Neuron (in vitro differentiated cells): Measurements from ENCODE around the gene ST3GAL2.
"Not testable (repeated sequence)": the region's sequence is repeated elsewhere in the genome, so short reads cannot be mapped to it uniquely, and the experiment has no call there.

Experiments
- H2AFZ ChIP-seq: one replicate; pipeline ENCODE4 v1.6.1; 2013; ENCODE audit warnings: low read depth, mild to moderate bottlenecking, inconsistent platforms, low read length, moderate library complexity
- H3K27me3 ChIP-seq: one replicate; pipeline ENCODE4 v1.6.1; 2013; ENCODE audit warnings: low read length; ENCODE audit not compliant: insufficient read depth
- H3K36me3 ChIP-seq: one replicate; pipeline ENCODE4 v1.6.1; 2013; ENCODE audit warnings: low read length; ENCODE audit not compliant: insufficient read depth
- H3K4me1 ChIP-seq: one replicate; pipeline ENCODE4 v1.6.1; 2013; ENCODE audit warnings: low read length; ENCODE audit not compliant: insufficient read depth
- H3K4me3 ChIP-seq: 2 replicates; pipeline ENCODE4 v1.5.1; 2013; ENCODE audit warnings: mild to moderate bottlenecking, low read length, moderate library complexity
- H3K9me3 ChIP-seq: one replicate; pipeline ENCODE4 v1.6.1; 2013; ENCODE audit warnings: low read length

ST3GAL2 gene

GRCh38 chr16:70428178-70428998 is 10.5 kb downstream of the ST3GAL2 start:
- Histone ChIP-seq H3K4me3 (peak overlapping the region; percentile 38), H2AFZ (peak overlapping the region; percentile 21), H3K4me1 (peaks cover 32% of the 10 kb centered on the region), H3K36me3 (peaks cover 5% of the 10 kb centered on the region), H3K9me3 (no peaks in the 10 kb centered on the region), H3K27me3 (no peaks in the 10 kb centered on the region)

DNA sequence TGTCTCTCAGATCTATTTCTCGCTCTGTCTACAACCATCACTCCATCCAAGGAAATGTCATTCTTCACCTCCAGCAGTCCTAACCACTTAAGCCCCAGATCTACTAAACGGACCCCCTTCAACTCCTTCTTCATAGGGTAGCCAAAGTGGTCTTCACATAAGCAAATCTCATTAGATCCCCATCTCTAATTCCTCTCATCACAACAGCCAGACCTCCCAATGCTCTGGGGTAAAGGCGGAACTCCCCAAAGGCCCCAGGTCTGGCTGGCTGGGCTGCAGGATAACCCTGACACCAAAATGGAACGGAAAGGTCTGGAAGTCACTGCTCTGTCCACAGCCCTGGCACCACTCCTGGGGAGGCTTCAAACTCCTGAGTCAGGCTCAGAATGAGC is 11.1 kb downstream of the ST3GAL2 start:
- Histone ChIP-seq H3K4me1 (peaks cover 30% of the 10 kb centered on the region), H3K36me3 (peaks cover 5% of the 10 kb centered on the region), H3K27me3 (no peaks in the 10 kb centered on the region), H3K4me3 (peak overlapping the region; percentile 38), H3K9me3 (no peaks in the 10 kb centered on the region), H2AFZ (peak overlapping the region; percentile 21)

DNA sequence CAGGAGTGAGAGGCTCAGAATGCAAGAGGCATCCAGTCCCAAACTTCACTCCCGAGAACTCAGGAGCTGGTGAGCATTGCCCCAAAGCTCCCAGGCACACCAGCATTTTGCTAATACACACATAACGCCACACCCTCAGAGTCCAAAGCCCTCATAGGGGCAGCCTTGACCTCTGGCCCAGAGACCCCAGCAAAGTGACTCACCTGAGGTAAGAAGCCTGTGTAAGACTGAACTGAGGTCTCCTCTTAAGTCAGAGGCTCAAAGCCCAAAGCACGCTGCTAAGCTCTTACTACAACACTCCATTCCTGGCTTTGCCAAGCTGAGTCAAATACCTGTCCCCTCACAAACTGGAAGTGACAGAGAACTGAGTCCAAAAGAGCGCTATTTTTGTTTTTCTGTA is 16.4 kb downstream of the ST3GAL2 start:
- Histone ChIP-seq H3K27me3 (no peaks in the 10 kb centered on the region), H3K4me3 (no peak overlapping the region), H3K9me3 (no peaks in the 10 kb centered on the region), H2AFZ (no peak overlapping the region), H3K36me3 (peaks cover 5% of the 10 kb centered on the region), H3K4me1 (peaks cover 10% of the 10 kb centered on the region)

DNA sequence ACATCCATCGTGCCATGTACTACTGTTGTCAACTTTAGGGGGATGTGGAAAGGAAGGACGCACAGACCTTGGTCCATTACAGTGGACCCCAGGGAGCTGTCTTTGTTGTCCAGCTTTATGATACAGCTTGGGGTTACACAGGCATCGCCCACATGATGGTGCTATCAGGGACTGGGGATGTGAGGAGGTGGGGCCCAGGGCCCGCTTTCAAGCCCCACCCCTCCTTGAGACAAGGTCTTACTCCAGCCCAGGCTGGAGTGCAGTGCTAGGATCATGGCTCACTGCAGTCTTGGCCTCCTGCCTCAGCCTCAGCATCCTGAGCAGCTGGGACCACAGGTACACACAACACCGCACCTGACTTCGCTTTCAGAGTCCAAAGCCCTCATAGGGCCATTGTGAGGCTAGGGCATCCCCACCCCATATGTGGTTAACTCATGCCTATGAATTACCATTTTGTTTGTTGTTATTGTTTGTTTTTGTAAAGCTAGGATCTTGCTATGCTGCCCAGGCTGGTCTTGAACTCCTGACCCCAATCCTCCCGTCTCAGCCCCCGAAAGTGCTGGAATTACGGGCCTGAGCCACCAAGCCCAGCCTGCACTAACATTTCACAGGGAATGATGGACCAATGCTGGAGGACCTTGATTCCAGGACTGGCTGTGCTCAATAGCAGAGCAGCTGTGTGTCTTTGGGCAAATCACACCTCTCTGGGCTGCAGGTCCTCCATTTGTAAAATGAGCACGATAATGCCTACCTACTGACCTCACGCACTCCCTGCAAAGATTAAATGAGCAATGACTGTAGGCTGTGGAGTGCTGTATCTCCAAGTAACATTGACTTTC is 17.2 kb downstream of the ST3GAL2 start:
- H3K9me3 ChIP-seq: no peaks in the 10 kb centered on the region
- no peaks in the 10 kb centered on the region for H3K27me3 ChIP-seq
- peaks cover 5% of the 10 kb centered on the region for H3K36me3 ChIP-seq
- no peak overlapping the region for H2AFZ ChIP-seq
- H3K4me3 ChIP-seq: no peak overlapping the region
- H3K4me1 ChIP-seq: peaks cover 10% of the 10 kb centered on the region

- H3K27me3 ChIP-seq: no peaks in the 10 kb centered on the region
- no peak overlapping the region for H2AFZ ChIP-seq
- no peak overlapping the region for H3K4me3 ChIP-seq
- peaks cover 10% of the 10 kb centered on the region for H3K4me1 ChIP-seq
- peaks cover 5% of the 10 kb centered on the region for H3K36me3 ChIP-seq
- no peaks in the 10 kb centered on the region for H3K9me3 ChIP-seq
These were observed 17.9 kb downstream of the ST3GAL2 start for GRCh38 chr16:70421014-70421413.

- H2AFZ ChIP-seq: no peak overlapping the region
- H3K4me1 ChIP-seq: peaks cover 10% of the 10 kb centered on the region
- no peak overlapping the region for H3K4me3 ChIP-seq
- no peaks in the 10 kb centered on the region for H3K27me3 ChIP-seq
- H3K36me3 ChIP-seq: peaks cover 2% of the 10 kb centered on the region
- H3K9me3 ChIP-seq: no peaks in the 10 kb centered on the region
These were observed 19.2 kb downstream of the ST3GAL2 start for GRCh38 chr16:70419384-70420327.

- Histone ChIP-seq H2AFZ (no peak overlapping the region), H3K9me3 (no peaks in the 10 kb centered on the region), H3K4me1 (peaks cover 10% of the 10 kb centered on the region), H3K36me3 (peaks cover 2% of the 10 kb centered on the region), H3K4me3 (no peak overlapping the region), H3K27me3 (no peaks in the 10 kb centered on the region)
These were observed 19.9 kb downstream of the ST3GAL2 start for GRCh38 chr16:70418993-70419318.

GRCh38 chr16:70418274-70418992 is 20.5 kb downstream of the ST3GAL2 start:
- H3K27me3 ChIP-seq: no peaks in the 10 kb centered on the region

DNA sequence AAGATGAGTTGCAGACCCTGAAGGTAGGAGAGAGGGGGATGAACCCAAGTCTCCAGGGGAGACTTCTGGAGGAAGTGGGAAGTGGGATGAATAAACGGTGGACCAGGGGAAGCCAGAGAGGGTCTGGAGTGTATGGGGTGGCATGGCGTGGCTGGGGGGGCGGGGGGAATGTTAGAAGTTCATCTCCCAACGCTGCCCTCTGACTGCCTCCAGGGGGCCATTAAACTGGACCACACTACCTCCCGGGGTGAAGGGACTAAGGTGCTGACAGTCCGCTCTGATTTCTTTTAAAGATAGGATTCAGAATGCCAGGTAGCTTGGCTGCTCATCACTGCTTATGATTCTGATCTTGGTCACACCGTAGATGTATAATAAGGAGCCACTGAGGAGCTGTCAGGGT is 21.2 kb downstream of the ST3GAL2 start:
- H3K4me1 ChIP-seq: peaks cover 10% of the 10 kb centered on the region

More at GRCh38 chr16:70418274-70418992, 20.5 kb downstream of the ST3GAL2 start:
- peaks cover 2% of the 10 kb centered on the region for H3K36me3 ChIP-seq
- H3K9me3 ChIP-seq: no peaks in the 10 kb centered on the region
- no peak overlapping the region for H3K4me3 ChIP-seq
- no peak overlapping the region for H2AFZ ChIP-seq
- H3K4me1 ChIP-seq: peaks cover 10% of the 10 kb centered on the region

DNA sequence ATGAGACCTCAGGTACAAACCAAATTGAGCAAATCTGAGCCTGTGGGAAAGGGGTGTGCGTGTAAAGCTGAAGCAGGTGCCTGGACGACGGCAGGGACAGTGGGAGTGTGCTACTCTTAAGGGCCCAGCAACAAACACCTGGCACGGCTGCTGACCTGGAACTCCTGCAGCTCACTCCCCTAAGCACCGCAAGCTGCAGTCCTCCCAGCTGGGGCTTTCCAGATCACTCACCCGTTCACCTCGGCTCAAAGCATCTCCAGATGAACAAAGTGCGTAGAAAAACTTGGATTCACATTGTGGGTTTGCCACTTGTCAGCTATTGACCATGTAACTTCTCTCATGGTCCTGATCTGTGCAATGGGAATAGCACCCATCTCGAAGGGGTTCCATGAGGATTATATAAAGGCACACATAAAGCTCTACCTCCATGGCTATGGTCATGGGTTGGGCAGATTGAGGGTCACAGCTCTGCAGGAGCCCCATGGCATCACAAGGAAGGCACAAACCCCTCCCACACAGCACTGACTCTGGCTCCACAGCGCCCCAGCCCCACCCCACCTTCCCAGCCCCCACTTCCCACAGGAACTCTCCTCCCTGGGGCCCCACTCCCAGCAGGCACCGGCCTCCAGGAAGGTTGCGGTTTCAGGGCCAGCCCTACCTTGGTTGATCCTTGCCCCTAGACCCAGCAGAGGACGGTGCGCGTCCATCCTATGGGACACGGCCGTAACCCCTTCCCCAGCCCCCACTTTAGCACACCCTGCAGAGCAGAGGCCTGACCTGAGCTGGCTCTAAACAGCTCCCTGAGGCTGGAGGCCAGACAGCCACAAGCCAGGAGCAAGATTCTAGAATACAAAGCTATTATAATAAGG is 21.9 kb downstream of the ST3GAL2 start:
- H3K4me3 ChIP-seq: no peak overlapping the region
- no peak overlapping the region for H2AFZ ChIP-seq
- no peaks in the 10 kb centered on the region for H3K9me3 ChIP-seq
- H3K36me3 ChIP-seq: peaks cover 5% of the 10 kb centered on the region
- H3K4me1 ChIP-seq: peaks cover 10% of the 10 kb centered on the region
- no peaks in the 10 kb centered on the region for H3K27me3 ChIP-seq

More for the DNA sequence above, 21.2 kb downstream of the ST3GAL2 start:
- Histone ChIP-seq H3K36me3 (peaks cover 2% of the 10 kb centered on the region), H3K4me3 (no peak overlapping the region), H3K27me3 (no peaks in the 10 kb centered on the region), H2AFZ (no peak overlapping the region), H3K9me3 (no peaks in the 10 kb centered on the region)

DNA sequence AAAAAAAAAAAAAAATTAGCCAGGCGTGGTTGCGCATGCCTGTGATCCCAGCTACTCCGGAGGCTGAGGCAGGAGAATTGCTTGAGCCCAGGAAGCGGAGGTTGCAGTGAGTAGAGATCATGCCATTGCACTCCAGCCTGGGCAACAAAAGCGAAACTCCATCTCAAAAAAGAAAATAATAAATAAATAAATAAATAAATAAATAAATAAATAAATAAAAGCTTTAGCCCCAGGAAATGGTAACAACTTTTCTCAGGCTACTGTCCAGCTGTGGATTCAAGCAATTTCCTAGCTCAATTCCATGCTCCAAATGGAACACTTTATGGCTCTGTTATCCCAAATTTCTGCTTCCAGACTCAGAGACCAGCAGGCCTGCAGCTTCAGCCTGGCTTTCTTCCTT is 25.3 kb downstream of the ST3GAL2 start:
- not testable (repeated sequence) for H3K36me3 ChIP-seq, H3K4me1 ChIP-seq, H3K27me3 ChIP-seq, H3K9me3 ChIP-seq, H3K4me3 ChIP-seq, H2AFZ ChIP-seq
